ACC112 (cell line): ENCODE results near the gene OLFML2B.

Experiments used
- H2AFZ ChIP-seq: fragments of 200-600 bp; sonication (generic); one replicate; pipeline ENCODE4 v1.6.0; 2017; ENCODE audit warnings: antibody characterized with exemption, low read length; ENCODE audit not compliant: unreplicated experiment
- H3K27ac ChIP-seq: fragments of 200-600 bp; sonication (generic); 2 replicates; pipeline ENCODE4 v1.5.1; 2014; ENCODE audit warnings: low read depth, mild to moderate bottlenecking, antibody characterized with exemption, low read length, moderate library complexity
- H3K27me3 ChIP-seq: fragments of 200-600 bp; sonication (generic); 2 replicates; pipeline ENCODE4 v1.6.1; 2014; ENCODE audit warnings: mild to moderate bottlenecking, antibody characterized with exemption, low read length, moderate library complexity, mixed read lengths; ENCODE audit not compliant: insufficient read depth
- H3K36me3 ChIP-seq: fragments of 200-600 bp; sonication (generic); 2 replicates; pipeline ENCODE4 v1.6.1; 2016; ENCODE audit warnings: mild to moderate bottlenecking, antibody characterized with exemption, low read length, moderate library complexity, mixed read lengths; ENCODE audit not compliant: insufficient read depth
- H3K4me1 ChIP-seq: fragments of 200-600 bp; sonication (generic); one replicate; pipeline ENCODE4 v1.6.1; 2016; ENCODE audit warnings: low read length, mixed read lengths; ENCODE audit not compliant: insufficient read depth, unreplicated experiment, control insufficient read depth
- H3K4me3 ChIP-seq: fragments of 200-600 bp; sonication (generic); 2 replicates; pipeline ENCODE4 v1.5.1; 2014; ENCODE audit warnings: mild to moderate bottlenecking, low read depth, low read length
- H3K79me2 ChIP-seq: fragments of 200-600 bp; sonication (generic); one replicate; pipeline ENCODE4 v1.6.0; 2016; ENCODE audit warnings: low read length; ENCODE audit not compliant: control insufficient read depth, unreplicated experiment, insufficient read depth

OLFML2B gene

GRCh38 chr1:161935264-161935663, 88.4 kb downstream of the OLFML2B start:
- H3K27ac ChIP-seq: no peak overlapping the region

GRCh38 chr1:161933592-161934588, 89.8 kb downstream of the OLFML2B start:
- H3K36me3 ChIP-seq: peaks cover 6% of the 10 kb centered on the region; the same call in 1 of the 2 replicates
- no peaks in the 10 kb centered on the region for H3K79me2 ChIP-seq
- H3K27ac ChIP-seq: no peak overlapping the region
- H2AFZ ChIP-seq: no peak overlapping the region
- no peaks in the 10 kb centered on the region for H3K27me3 ChIP-seq
- H3K4me3 ChIP-seq: no peak overlapping the region
- H3K4me1 ChIP-seq: peaks cover 23% of the 10 kb centered on the region

More at GRCh38 chr1:161935264-161935663, 88.4 kb downstream of the OLFML2B start:
- Histone ChIP-seq H3K4me1 (peaks cover 9% of the 10 kb centered on the region), H2AFZ (no peak overlapping the region), H3K36me3 (peaks cover 6% of the 10 kb centered on the region; the same call in 1 of the 2 replicates), H3K79me2 (no peaks in the 10 kb centered on the region), H3K4me3 (no peak overlapping the region), H3K27me3 (no peaks in the 10 kb centered on the region)
